Measurements from ENCODE around the gene LRRC53.
A peak's percentile ranks its signal among the peaks of the same experiment; 100 is the strongest.

The LRRC53 gene

GRCh38 chr1:74512170-74512915 is at the start of gene LRRC53:
TSS of gene LRRC53 (minus strand) at chr1:74512611. CDS start at chr1:74483349, 29,262 bp downstream.
- no peak for DNase-seq

- no peak for DNase-seq
Measured at GRCh38 chr1:74549932-74550331, 37.5 kb upstream of the LRRC53 start.

- DNase-seq, result no peak
Measured at GRCh38 chr1:74548961-74549750, 36.7 kb upstream of the LRRC53 start.

- no peak for DNase-seq
Measured at GRCh38 chr1:74545821-74546220, 33.4 kb upstream of the LRRC53 start.

- no peak for DNase-seq
Measured at GRCh38 chr1:74534241-74534640, 21.8 kb upstream of the LRRC53 start.

GRCh38 chr1:74531796-74532195 is 19.4 kb upstream of the LRRC53 start:
- no peak for DNase-seq

- no peak for DNase-seq
Measured at GRCh38 chr1:74530892-74531291, 18.5 kb upstream of the LRRC53 start.

GRCh38 chr1:74528123-74528522 is 15.7 kb upstream of the LRRC53 start:
- DNase-seq, result no peak

GRCh38 chr1:74526708-74527107 is 14.3 kb upstream of the LRRC53 start:
- no peak for DNase-seq

GRCh38 chr1:74523873-74524480 is 11.6 kb upstream of the LRRC53 start:
- DNase-seq, result no peak

GRCh38 chr1:74522148-74522547 is 9.7 kb upstream of the LRRC53 start:
- no peak for DNase-seq

GRCh38 chr1:74517599-74518051 is 5.2 kb upstream of the LRRC53 start:
- DNase-seq, result no peak

- no peak for DNase-seq
Measured at GRCh38 chr1:74513411-74514300, 1.2 kb upstream of the LRRC53 start.

- no peak for DNase-seq
Measured at GRCh38 chr1:74508449-74508848, 4.0 kb downstream of the LRRC53 start.

GRCh38 chr1:74505928-74506710 is 6.3 kb downstream of the LRRC53 start:
- DNase-seq, result no peak

- no peak for DNase-seq
Measured at GRCh38 chr1:74504933-74505512, 7.4 kb downstream of the LRRC53 start.

GRCh38 chr1:74504125-74504932 is 8.1 kb downstream of the LRRC53 start:
- DNase-seq, result peak in 1 of 2 experiments; percentile 37

- no peak for DNase-seq
Measured at GRCh38 chr1:74502858-74503257, 9.6 kb downstream of the LRRC53 start.

GRCh38 chr1:74502432-74502831 is 10.0 kb downstream of the LRRC53 start:
- DNase-seq, result no peak

- no peak for DNase-seq
Measured at GRCh38 chr1:74498901-74499300, 13.5 kb downstream of the LRRC53 start.

- no peak for DNase-seq
Measured at GRCh38 chr1:74496669-74497068, 15.7 kb downstream of the LRRC53 start.
